ENCODE data around the gene ARFRP1. TPM values are rescaled to one million over a fixed set of nuclear protein-coding genes. Genes with fewer than 3 reads are reported as not detected.

ARFRP1 gene
- total and polyA plus RNA-seq, 2 of the 13 experiments (the other 11 are each of a cell fraction or from before 2014, with no cell fraction given), result 32.0 to 51.1 TPM

GRCh38 chr20:63742381-63743024 is 34.7 kb upstream of the ARFRP1 start (continued):
- TF ChIP-seq, protein P1, sequence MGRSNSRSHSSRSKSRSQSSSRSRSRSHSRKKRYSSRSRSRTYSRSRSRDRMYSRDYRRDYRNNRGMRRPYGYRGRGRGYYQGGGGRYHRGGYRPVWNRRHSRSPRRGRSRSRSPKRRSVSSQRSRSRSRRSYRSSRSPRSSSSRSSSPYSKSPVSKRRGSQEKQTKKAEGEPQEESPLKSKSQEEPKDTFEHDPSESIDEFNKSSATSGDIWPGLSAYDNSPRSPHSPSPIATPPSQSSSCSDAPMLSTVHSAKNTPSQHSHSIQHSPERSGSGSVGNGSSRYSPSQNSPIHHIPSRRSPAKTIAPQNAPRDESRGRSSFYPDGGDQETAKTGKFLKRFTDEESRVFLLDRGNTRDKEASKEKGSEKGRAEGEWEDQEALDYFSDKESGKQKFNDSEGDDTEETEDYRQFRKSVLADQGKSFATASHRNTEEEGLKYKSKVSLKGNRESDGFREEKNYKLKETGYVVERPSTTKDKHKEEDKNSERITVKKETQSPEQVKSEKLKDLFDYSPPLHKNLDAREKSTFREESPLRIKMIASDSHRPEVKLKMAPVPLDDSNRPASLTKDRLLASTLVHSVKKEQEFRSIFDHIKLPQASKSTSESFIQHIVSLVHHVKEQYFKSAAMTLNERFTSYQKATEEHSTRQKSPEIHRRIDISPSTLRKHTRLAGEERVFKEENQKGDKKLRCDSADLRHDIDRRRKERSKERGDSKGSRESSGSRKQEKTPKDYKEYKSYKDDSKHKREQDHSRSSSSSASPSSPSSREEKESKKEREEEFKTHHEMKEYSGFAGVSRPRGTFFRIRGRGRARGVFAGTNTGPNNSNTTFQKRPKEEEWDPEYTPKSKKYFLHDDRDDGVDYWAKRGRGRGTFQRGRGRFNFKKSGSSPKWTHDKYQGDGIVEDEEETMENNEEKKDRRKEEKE (IDR thresholded peaks at IDR 0.05), result no peak
- TF ChIP-seq THAP11 (CRISPR knock-in tag; IDR thresholded peaks at IDR 0.05), result no peak
- no peak for TF ChIP-seq NR2F2 (IDR thresholded peaks at IDR 0.05; ENCODE audit: borderline replicate concordance, low read depth)
- no peak for TF ChIP-seq ZNF761 (CRISPR knock-in tag; conservative IDR thresholded peaks at IDR 0.05)
- no peak for TF ChIP-seq KLF6 (CRISPR knock-in tag; IDR thresholded peaks at IDR 0.05)
- TF ChIP-seq ZSCAN5A (CRISPR knock-in tag; IDR thresholded peaks at IDR 0.05; ENCODE audit: borderline replicate concordance), result no peak
- TF ChIP-seq ZNF800 (CRISPR knock-in tag; IDR thresholded peaks at IDR 0.05), result no peak
- TF ChIP-seq PHF20 (CRISPR knock-in tag; IDR thresholded peaks at IDR 0.05), result no peak
- TF ChIP-seq ZBED4 (CRISPR knock-in tag; IDR thresholded peaks at IDR 0.05; ENCODE audit: borderline replicate concordance), result no peak
- peak; percentile 63; the same call in 1 of the 2 replicates for TF ChIP-seq HES4 (CRISPR knock-in tag; IDR thresholded peaks at IDR 0.05; ENCODE audit: borderline replicate concordance)
- TF ChIP-seq ZNF891 (CRISPR knock-in tag; IDR thresholded peaks at IDR 0.05), result no peak
- no peak for TF ChIP-seq ZNF12 (CRISPR knock-in tag; IDR thresholded peaks at IDR 0.05)
- TF ChIP-seq NFATC3 (CRISPR knock-in tag; IDR thresholded peaks at IDR 0.05), result no peak
- no peak for TF ChIP-seq HNF4G (IDR thresholded peaks at IDR 0.05; ENCODE audit: borderline replicate concordance, low read depth, low read length)
- TF ChIP-seq HNF4G (CRISPR knock-in tag; IDR thresholded peaks at IDR 0.05; ENCODE audit: borderline replicate concordance, low read depth), result no peak
- 0 out of 2 replicates have a peak, but pooled peaks have one; percentile 42 for TF ChIP-seq ZNF550 (CRISPR knock-in tag; IDR thresholded peaks at IDR 0.05; ENCODE audit: borderline replicate concordance)
- no peak for TF ChIP-seq E2F1 (CRISPR knock-in tag; IDR thresholded peaks at IDR 0.05)
